MM.1S (cell line): ENCODE results near the gene COL27A1.

Experiments
- DNase-seq: peaks from one replicate; pipeline ENCODE4 v3.0.0-alpha.2; 2015
- H2AFZ ChIP-seq: fragments of 300-600 bp; sonication (generic); 2 replicates; pipeline ENCODE4 v1.6.0; 2016; ENCODE audit warnings: antibody characterized with exemption, low read length
- H3F3A ChIP-seq: fragments of 300-600 bp; sonication (generic); 2 replicates; pipeline ENCODE4 v1.6.1; 2016; ENCODE audit warnings: mild to moderate bottlenecking, antibody characterized with exemption, low read length, moderate library complexity, mixed read lengths; ENCODE audit not compliant: insufficient read depth
- H3K27ac ChIP-seq: fragments of 300-600 bp; sonication (generic); 2 replicates; pipeline ENCODE4 v1.5.1; 2016; ENCODE audit warnings: mild to moderate bottlenecking, low read length
- H3K27me3 ChIP-seq: fragments of 300-600 bp; sonication (generic); replicated peaks from 2 replicates; pipeline ENCODE4 v1.6.0; 2016; ENCODE audit warnings: low read length; ENCODE audit not compliant: insufficient read depth
- H3K36me3 ChIP-seq: fragments of 300-600 bp; sonication (generic); replicated peaks from 2 replicates; pipeline ENCODE4 v1.6.1; 2016; ENCODE audit warnings: mild to moderate bottlenecking, low read length, mixed read lengths; ENCODE audit not compliant: insufficient read depth
- H3K4me1 ChIP-seq: fragments of 300-600 bp; sonication (generic); 2 replicates; pipeline ENCODE4 v1.6.1; 2016; ENCODE audit warnings: low read length, mixed read lengths
- H3K4me2 ChIP-seq: fragments of 300-600 bp; sonication (generic); 2 replicates; pipeline ENCODE4 v1.6.0; 2016; ENCODE audit warnings: low read depth, low read length
- H3K4me3 ChIP-seq: fragments of 300-600 bp; sonication (generic); 2 replicates; pipeline ENCODE4 v1.5.1; 2016; ENCODE audit warnings: low read length, mixed read lengths
- H3K79me2 ChIP-seq: fragments of 300-600 bp; sonication (generic); 2 replicates; pipeline ENCODE4 v1.6.1; 2016; ENCODE audit warnings: mixed run types, low read length, mixed read lengths
- H3K9ac ChIP-seq: fragments of 300-600 bp; sonication (generic); 2 replicates; pipeline ENCODE4 v1.6.1; 2016; ENCODE audit warnings: low read length, mixed read lengths
- H3K9me2 ChIP-seq: fragments of 300-600 bp; sonication (generic); replicated peaks from 2 replicates; pipeline ENCODE4 v1.6.1; 2016; ENCODE audit warnings: mild to moderate bottlenecking, low read length, mixed read lengths; ENCODE audit not compliant: insufficient read depth
- H3K9me3 ChIP-seq: fragments of 300-600 bp; sonication (generic); replicated peaks from 2 replicates; pipeline ENCODE4 v1.6.1; 2016; ENCODE audit warnings: mild to moderate bottlenecking, low read length, mixed read lengths; ENCODE audit not compliant: insufficient read depth
- H4K20me1 ChIP-seq: fragments of 300-600 bp; sonication (generic); 2 replicates; pipeline ENCODE4 v1.6.1; 2016; ENCODE audit warnings: mild to moderate bottlenecking, low read length, moderate library complexity, mixed read lengths; ENCODE audit not compliant: insufficient read depth
- EZH2 ChIP-seq: fragments of 300-600 bp; sonication (generic); optimal IDR thresholded peaks from 2 replicates; pipeline ENCODE3; 2017; ENCODE audit warnings: low read depth, mild to moderate bottlenecking, antibody characterized with exemption, low read length, mixed read lengths
- EZH2phosphoT487 ChIP-seq: fragments of 300-600 bp; sonication (generic); IDR thresholded peaks from 2 replicates; pipeline ENCODE4 v1.6.1; 2018; ENCODE audit warnings: antibody characterized with exemption, low read length
- TF ChIP-seq, protein P1 (sequence below): fragments of 300-600 bp; sonication (generic); IDR thresholded peaks from 2 replicates; pipeline ENCODE4 v1.5.1; 2016; ENCODE audit warnings: antibody characterized with exemption, low read length, mixed read lengths

COL27A1 gene

DNA sequence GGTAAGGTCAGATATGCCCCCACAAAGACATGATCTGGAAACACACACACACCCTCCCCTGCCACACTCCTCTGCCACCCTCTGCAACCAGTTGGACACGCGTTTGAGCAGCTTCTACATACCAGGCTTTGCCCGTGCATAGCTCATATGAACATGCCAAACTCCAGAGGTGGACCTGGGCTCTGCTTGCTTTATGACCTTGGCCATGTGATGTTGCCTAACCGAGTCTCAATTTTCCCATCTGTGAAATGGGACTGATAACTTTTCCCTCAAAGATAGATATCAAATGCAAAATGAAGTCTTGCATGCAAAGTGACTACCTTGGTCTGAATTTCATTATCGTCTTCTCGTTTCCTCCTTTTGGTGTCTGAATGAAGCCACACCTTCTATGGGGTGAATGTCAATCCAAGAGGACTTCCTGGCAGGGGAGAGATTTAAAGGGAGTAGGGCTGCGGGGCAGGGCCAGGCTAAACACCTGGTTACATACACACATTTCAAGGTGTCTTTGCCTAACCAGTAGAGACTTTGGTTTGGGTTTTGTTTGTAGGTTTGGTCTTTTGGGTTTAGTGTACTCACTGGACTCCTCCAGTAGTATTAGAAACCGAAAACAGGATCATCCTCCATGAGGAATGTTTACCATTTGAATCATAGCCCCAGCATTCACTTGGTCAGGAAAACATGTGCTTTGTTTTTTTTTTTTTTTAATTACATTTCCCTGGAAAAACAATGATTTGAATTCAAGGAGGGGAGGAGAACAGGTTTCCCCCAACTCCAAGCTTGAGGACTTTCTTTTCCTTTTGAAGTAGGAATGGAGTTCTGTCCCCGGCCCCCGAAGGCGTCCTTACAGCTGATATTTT, 63.2 kb downstream of the COL27A1 start:
- Histone ChIP-seq H3K4me1 (no peaks in the 10 kb centered on the region), H3K9me2 (no peaks in the 10 kb centered on the region), H3K36me3 (no peaks in the 10 kb centered on the region), H3K4me2 (no peak overlapping the region), H3K9ac (no peak overlapping the region), H3K79me2 (no peaks in the 10 kb centered on the region), H2AFZ (no peak overlapping the region), H3K27ac (no peak overlapping the region), H3K4me3 (no peak overlapping the region), H3K9me3 (no peaks in the 10 kb centered on the region), H4K20me1 (no peaks in the 10 kb centered on the region), H3K27me3 (no peaks in the 10 kb centered on the region), H3F3A (no peaks in the 10 kb centered on the region)
- no peak for TF ChIP-seq EZH2
- TF ChIP-seq, protein P1, sequence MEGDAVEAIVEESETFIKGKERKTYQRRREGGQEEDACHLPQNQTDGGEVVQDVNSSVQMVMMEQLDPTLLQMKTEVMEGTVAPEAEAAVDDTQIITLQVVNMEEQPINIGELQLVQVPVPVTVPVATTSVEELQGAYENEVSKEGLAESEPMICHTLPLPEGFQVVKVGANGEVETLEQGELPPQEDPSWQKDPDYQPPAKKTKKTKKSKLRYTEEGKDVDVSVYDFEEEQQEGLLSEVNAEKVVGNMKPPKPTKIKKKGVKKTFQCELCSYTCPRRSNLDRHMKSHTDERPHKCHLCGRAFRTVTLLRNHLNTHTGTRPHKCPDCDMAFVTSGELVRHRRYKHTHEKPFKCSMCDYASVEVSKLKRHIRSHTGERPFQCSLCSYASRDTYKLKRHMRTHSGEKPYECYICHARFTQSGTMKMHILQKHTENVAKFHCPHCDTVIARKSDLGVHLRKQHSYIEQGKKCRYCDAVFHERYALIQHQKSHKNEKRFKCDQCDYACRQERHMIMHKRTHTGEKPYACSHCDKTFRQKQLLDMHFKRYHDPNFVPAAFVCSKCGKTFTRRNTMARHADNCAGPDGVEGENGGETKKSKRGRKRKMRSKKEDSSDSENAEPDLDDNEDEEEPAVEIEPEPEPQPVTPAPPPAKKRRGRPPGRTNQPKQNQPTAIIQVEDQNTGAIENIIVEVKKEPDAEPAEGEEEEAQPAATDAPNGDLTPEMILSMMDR = no peak
- no peak for TF ChIP-seq EZH2phosphoT487
- no peak for DNase-seq

DNA sequence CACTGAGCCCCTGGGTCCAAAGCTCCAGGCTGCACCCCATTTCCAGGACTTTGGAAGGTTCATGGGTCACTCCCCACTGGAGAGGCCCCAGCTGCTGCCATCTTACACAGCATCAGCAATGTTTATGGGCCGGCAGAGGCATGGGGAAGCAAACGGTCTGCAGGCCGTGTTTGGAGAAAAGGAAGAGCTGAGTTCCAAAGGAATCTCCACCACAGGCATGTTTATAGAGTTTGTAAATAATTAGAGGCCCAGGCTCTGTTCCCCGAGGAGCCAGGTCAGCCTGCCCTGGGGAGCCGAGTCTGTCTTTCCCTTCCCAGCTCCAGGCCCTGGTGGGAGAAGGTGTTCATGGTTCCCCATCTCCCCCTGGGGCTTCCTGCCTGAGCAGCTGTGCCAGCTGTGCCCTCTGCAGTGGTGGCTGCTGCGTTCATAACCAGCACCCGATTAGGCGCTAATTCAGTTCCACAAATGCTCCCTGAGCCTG, 64.8 kb downstream of the COL27A1 start:
- no peaks in the 10 kb centered on the region for H3K27me3 ChIP-seq
- H3K9me2 ChIP-seq = no peaks in the 10 kb centered on the region
- H3K9ac ChIP-seq = no peak overlapping the region
- H2AFZ ChIP-seq = no peak overlapping the region
- H4K20me1 ChIP-seq = no peaks in the 10 kb centered on the region
- H3F3A ChIP-seq = no peaks in the 10 kb centered on the region
- H3K4me2 ChIP-seq = no peak overlapping the region
- no peaks in the 10 kb centered on the region for H3K4me1 ChIP-seq
- TF ChIP-seq, protein P1 = no peak
- TF ChIP-seq EZH2phosphoT487 (no peak), EZH2 (no peak)
- no peak for DNase-seq
- H3K4me3 ChIP-seq = no peak overlapping the region
- H3K9me3 ChIP-seq = no peaks in the 10 kb centered on the region
- no peaks in the 10 kb centered on the region for H3K79me2 ChIP-seq
- H3K27ac ChIP-seq = no peak overlapping the region
- H3K36me3 ChIP-seq = no peaks in the 10 kb centered on the region

DNA sequence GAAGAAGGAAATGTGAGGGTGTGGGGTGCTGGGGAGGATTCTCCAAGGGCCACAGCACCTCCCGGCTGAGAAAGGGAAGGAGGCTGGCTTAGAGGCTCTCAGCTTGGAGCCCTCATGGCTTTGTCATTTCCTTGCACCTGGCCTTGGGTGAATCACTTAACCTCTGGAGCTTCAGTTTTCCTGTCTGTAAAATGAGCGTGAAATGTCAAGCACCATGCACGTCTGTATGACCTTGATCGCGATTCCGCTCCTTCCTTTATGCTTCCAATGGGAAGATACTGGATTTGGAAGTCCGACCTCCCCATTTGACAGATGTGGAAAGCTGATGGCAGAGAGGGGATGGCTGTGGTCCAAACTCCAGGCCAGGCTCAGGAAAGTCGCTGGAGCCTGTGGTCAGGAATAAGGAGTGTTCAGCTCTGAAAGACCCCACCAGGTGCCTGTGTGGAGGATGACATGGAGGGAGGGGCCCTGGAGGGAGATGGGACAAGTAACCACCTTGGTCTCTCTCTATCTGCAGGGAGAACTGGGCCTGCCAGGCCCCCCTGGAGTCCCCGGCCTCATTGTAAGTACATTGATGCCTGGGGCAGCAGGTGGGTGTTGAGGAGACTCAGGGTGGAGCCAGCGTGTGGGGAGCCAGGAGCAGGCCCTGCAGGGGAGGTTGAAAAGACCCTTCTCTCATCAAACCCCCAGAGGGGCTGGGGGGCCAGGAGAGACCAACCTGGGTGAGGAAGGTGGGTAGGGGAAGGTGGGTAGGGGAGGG, 66.5 kb downstream of the COL27A1 start:
- H3K9me3 ChIP-seq = no peaks in the 10 kb centered on the region
- no peak overlapping the region for H3K27ac ChIP-seq
- H3K9ac ChIP-seq = no peak overlapping the region
- no peak overlapping the region for H3K4me2 ChIP-seq
- H3F3A ChIP-seq = no peaks in the 10 kb centered on the region
- no peak overlapping the region for H3K4me3 ChIP-seq
- no peaks in the 10 kb centered on the region for H3K4me1 ChIP-seq
- TF ChIP-seq EZH2phosphoT487 = no peak
- no peak for TF ChIP-seq EZH2
- TF ChIP-seq, protein P1 = no peak
- H3K27me3 ChIP-seq = no peaks in the 10 kb centered on the region
- no peaks in the 10 kb centered on the region for H3K79me2 ChIP-seq
- DNase-seq = no peak
- no peaks in the 10 kb centered on the region for H4K20me1 ChIP-seq
- H3K36me3 ChIP-seq = no peaks in the 10 kb centered on the region
- no peak overlapping the region for H2AFZ ChIP-seq
- no peaks in the 10 kb centered on the region for H3K9me2 ChIP-seq
